Posterior cingulate gyrus (tissue), 11 donors: Measurements from ENCODE around the gene CTLA4.
A peak's percentile ranks its signal among the peaks of the same experiment; 100 is the strongest.
"Not testable (repeated sequence)": the region's sequence is repeated elsewhere in the genome, so short reads cannot be mapped to it uniquely, and the experiment has no call there.

Experiments used
- DNase-seq, 10 donors: peaks; one replicate each; pipeline versions ENCODE4 v3.0.0 to v3.0.0-alpha.2; 2020 to 2021; ENCODE audit warnings: mixed read lengths in 3 of 10
- intact Hi-C: fragments of 100-400 bp; cut with DNase I; formaldehyde crosslinking; loops from one replicate; pipeline ENCODE4 v1.15.1; 2023

The CTLA4 gene

DNA sequence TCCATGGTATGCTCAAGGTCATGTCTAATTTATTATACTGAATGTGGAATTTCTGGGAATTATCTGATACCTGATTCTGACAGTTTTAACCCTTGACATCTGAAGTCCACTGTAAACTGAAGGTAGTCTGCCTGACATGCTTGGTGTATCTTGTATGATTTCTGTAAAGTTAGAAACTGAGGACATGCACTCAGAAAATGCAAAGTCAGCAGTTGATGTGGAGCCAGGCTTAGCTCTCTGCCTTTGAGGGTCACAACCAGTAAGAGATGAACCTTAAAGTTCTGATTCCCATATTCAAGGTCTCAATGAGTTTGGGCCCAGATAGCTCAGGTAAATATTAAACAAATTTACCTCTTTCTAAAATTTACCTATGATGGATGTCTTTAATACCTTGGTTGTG is 12.3 kb upstream of the CTLA4 start:
- no peak for DNase-seq
- intact Hi-C loops, result no loop called here

GRCh38 chr2:203857656-203858055 is 9.9 kb upstream of the CTLA4 start:
- DNase-seq, result no peak

GRCh38 chr2:203858176-203858575 is 9.4 kb upstream of the CTLA4 start:
- intact Hi-C loops, result no loop called here
- no peak for DNase-seq

More at GRCh38 chr2:203857656-203858055, 9.9 kb upstream of the CTLA4 start:
- intact Hi-C loops, result no loop called here

- no peak for DNase-seq
- intact Hi-C loops, result no loop called here
Measured at GRCh38 chr2:203859030-203859789, 8.4 kb upstream of the CTLA4 start.

- intact Hi-C loops, result no loop called here
- DNase-seq, result no peak
Measured at GRCh38 chr2:203861197-203861596, 6.4 kb upstream of the CTLA4 start.

DNA sequence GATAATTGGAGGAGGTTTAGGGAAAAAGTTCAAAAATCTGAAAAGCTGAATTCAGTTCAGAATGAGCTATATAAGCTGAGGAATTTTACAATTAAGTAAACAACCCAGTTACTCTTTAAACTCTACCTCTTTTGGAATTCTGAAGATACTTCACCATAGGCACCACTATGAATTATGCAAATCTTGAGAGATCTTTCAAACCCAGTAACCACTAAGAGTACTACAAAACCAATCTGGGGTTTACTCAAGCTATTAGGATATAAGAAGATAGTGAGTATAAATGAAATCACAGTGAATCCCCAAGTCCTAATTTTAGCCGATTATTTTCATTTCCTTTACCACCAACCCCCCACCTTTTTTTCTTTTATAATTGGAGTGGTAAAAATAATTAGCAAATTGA is 6.0 kb upstream of the CTLA4 start:
- intact Hi-C loops, result no loop called here

GRCh38 chr2:203869223-203870042 is 1.9 kb downstream of the CTLA4 start:
- no peak for DNase-seq
- intact Hi-C loops, result no loop called here

More for the DNA sequence above, 6.0 kb upstream of the CTLA4 start:
- no peak for DNase-seq

DNA sequence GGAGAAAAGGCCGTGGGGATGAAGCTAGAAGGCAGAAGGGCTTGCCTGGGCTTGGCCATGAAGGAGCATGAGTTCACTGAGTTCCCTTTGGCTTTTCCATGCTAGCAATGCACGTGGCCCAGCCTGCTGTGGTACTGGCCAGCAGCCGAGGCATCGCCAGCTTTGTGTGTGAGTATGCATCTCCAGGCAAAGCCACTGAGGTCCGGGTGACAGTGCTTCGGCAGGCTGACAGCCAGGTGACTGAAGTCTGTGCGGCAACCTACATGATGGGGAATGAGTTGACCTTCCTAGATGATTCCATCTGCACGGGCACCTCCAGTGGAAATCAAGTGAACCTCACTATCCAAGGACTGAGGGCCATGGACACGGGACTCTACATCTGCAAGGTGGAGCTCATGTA is 2.9 kb downstream of the CTLA4 start:
- intact Hi-C loops, result no loop called here
- no peak for DNase-seq

DNA sequence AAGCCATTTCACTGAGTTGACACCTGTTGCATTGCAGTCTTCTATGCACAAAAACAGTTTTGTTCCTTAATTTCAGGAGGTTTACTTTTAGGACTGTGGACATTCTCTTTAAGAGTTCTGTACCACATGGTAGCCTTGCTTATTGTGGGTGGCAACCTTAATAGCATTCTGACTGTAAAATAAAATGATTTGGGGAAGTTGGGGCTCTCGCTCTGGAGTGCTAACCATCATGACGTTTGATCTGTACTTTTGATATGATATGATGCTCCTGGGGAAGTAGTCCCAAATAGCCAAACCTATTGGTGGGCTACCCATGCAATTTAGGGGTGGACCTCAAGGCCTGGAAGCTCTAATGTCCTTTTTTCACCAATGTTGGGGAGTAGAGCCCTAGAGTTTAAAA is 3.4 kb downstream of the CTLA4 start:
- no peak for DNase-seq
- intact Hi-C loops, result no loop called here

GRCh38 chr2:203871371-203871983 is 3.9 kb downstream of the CTLA4 start:
- intact Hi-C loops, result no loop called here
- DNase-seq, result no peak

DNA sequence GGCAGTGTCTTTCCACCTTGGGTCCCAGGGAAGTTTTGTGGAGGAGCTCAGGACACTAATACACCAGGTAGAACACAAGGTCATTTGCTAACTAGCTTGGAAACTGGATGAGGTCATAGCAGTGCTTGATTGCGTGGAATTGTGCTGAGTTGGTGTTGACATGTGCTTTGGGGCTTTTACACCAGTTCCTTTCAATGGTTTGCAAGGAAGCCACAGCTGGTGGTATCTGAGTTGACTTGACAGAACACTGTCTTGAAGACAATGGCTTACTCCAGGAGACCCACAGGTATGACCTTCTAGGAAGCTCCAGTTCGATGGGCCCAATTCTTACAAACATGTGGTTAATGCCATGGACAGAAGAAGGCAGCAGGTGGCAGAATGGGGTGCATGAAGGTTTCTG is 5.9 kb downstream of the CTLA4 start:
- DNase-seq, result no peak
- intact Hi-C loops, result no loop called here

DNA sequence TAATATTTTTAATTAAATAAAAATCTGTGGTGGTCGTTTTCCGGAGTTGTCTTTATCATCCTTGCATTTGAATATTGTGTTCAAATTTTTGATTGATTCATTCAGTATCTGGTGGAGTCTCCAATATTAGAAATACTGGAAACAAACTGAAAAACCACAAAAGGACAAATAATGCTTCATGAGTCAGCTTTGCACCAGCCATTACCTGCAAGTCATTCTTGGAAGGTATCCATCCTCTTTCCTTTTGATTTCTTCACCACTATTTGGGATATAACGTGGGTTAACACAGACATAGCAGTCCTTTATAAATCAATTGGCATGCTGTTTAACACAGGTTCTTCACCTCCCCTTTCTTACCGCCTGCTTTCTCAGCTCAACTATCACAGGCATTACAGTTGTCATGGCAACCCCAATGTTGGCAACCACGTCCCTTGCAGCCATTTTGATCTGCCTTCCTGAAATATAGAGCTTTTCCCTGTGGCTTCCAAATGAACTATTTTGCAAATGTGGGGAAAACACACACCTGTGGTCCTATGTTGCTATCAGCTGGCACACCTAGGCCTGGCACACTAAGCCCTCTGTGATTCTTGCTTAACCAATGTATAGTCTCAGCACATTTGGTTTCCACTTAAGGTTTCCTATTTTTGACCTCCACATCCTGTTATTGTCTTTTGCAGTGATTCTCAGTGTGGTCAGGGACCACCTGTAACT is 6.5 kb downstream of the CTLA4 start:
- peak in 1 of 10 donors; percentile 13 for DNase-seq
- intact Hi-C loops, result no loop called here

GRCh38 chr2:203875471-203875870 is 7.9 kb downstream of the CTLA4 start:
- intact Hi-C loops, result no loop called here
- no peak for DNase-seq

DNA sequence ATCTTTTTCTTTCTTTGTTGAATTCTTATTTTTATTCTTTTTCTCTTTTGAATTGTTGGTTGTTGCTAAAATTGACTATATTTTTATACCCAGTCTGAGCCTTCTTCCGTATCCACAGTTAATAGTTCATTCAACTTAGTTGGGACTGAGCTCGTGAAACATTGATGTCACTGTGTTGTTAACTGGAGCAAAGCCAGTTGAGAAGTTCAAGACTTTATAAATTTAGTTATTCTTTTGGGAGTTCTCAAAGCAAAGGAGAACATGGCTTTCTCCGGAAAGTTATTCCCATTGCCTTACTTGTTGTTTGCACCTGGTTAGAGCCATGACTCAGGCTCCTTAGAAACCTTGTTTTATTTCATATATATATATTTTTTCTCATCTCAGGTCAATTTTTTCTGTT is 8.8 kb downstream of the CTLA4 start:
- intact Hi-C loops, result no loop called here
- DNase-seq, result no peak

- intact Hi-C loops, result no loop called here
- no peak for DNase-seq
Measured at GRCh38 chr2:203878063-203878462, 10.5 kb downstream of the CTLA4 start.

- no peak for DNase-seq
- intact Hi-C loops, result no loop called here
Measured at GRCh38 chr2:203880557-203881125, 13.1 kb downstream of the CTLA4 start.

- DNase-seq, intact Hi-C loops: not testable (repeated sequence)
Measured at GRCh38 chr2:203881185-203881584, 13.6 kb downstream of the CTLA4 start.

GRCh38 chr2:203882551-203882950 is 15.0 kb downstream of the CTLA4 start:
- intact Hi-C loops, result no loop called here

GRCh38 chr2:203886661-203887151 is 19.1 kb downstream of the CTLA4 start:
- intact Hi-C loops, result no loop called here
- no peak for DNase-seq

More at GRCh38 chr2:203882551-203882950, 15.0 kb downstream of the CTLA4 start:
- no peak for DNase-seq

GRCh38 chr2:203887677-203888076 is 20.1 kb downstream of the CTLA4 start:
- intact Hi-C loops, result no loop called here
- no peak for DNase-seq
